Endothelial cell (in vitro differentiated cells): ENCODE measurements around the gene CAPZA1. TPM values are rescaled to one million over a fixed set of nuclear protein-coding genes. Genes with fewer than 3 reads are reported as not detected.

Experiments used
- DNase-seq: peaks from one replicate; pipeline ENCODE4 v3.0.0; 2021; ENCODE audit warnings: low spot score
- H3K27ac Mint-ChIP-seq: one replicate; pipeline ENCODE4 v1.8.0; 2021; ENCODE audit warnings: mixed read lengths, inconsistent platforms; ENCODE audit not compliant: unreplicated experiment
- H3K27me3 Mint-ChIP-seq: one replicate; pipeline ENCODE4 v1.8.0; 2021; ENCODE audit warnings: mild to moderate bottlenecking, moderate library complexity, mixed read lengths, inconsistent platforms; ENCODE audit not compliant: unreplicated experiment
- H3K36me3 Mint-ChIP-seq: one replicate; pipeline ENCODE4 v1.8.0; 2021; ENCODE audit warnings: mild to moderate bottlenecking, low read depth, mixed read lengths, inconsistent platforms; ENCODE audit not compliant: unreplicated experiment
- H3K4me1 Mint-ChIP-seq: one replicate; pipeline ENCODE4 v1.8.0; 2021; ENCODE audit warnings: mild to moderate bottlenecking, mixed read lengths, inconsistent platforms; ENCODE audit not compliant: unreplicated experiment
- H3K4me3 Mint-ChIP-seq: one replicate; pipeline ENCODE4 v1.8.0; 2021; ENCODE audit warnings: mild to moderate bottlenecking, mixed read lengths, inconsistent platforms; ENCODE audit not compliant: unreplicated experiment
- H3K9me3 Mint-ChIP-seq: one replicate; pipeline ENCODE4 v1.8.0; 2021; ENCODE audit warnings: mixed read lengths, inconsistent platforms; ENCODE audit not compliant: unreplicated experiment
- long read RNA-seq: library from polyadenylated mRNA; unstranded; transcript quantifications from one replicate; pipeline ENCODE4 v2.0.0, GENCODE V29; 2020; ENCODE audit not compliant: unreplicated experiment
- total RNA-seq: library from RNA; stranded (reverse); fragmentation: NEBNext Ultra II Directional; extraction: Animal tissue kit (Norgen Biotek cat#: 25700); gene quantifications from one replicate; pipeline ENCODE4 v1.2.1, GENCODE V29; 2021; ENCODE audit not compliant: unreplicated experiment
- TF ChIP-seq, protein P1 (sequence below): fragments of 200-600 bp; sonication (generic); IDR thresholded peaks from one replicate; pipeline ENCODE4 v1.5.0; 2021; ENCODE audit warnings: antibody characterized with exemption; ENCODE audit not compliant: unreplicated experiment

CAPZA1 gene
- 137 TPM for total RNA-seq
- long read RNA-seq, transcript CAPZA1-201 (10 exons, 3,020 nt), result major isoform, 49 of 64 reads
- long read RNA-seq, partial matches to known transcripts, result 0 of 64 reads
- long read RNA-seq, other reads (novel, unspliced or antisense), result 14 of 64 reads

DNA sequence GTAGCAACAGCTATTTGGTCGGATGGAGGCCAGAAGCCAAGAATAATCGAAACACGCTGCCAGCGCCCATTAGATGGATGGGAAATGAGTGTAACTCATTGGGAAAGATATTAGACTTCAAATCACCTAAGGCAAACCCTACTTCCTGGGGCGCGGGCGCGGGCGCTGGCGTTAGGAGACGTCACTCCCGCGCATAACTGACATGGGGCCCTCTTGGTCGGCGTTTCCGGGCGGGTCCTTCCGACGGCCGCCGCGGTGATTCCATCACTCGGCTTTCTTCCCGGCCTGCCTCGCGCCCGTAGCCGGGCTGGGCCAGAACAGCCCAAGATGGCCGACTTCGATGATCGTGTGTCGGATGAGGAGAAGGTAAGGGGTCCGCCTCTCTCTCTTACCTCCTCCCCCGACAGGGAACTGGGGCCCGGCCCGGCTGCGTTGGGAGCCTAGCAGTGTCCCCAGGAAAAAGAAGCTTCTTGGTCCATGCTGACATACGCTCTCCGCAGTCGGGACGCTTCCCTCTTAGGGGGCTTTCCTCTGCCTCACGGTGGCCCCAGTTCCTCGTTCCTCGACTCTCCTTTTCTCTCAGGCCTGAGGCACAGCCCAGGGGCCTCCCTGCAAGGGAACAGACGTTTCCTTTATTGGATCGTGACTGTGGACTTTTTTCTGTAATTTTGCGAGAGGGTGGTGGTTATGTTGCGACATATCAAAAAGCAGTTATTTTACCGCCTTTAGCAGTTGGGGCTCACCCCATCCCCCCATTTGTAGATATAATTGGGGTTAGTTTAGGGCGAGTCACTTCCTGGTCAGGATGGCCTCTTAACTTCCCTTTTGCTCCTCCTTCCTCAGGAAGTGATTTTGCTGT is at the start of gene CAPZA1:
TSS of gene CAPZA1 (plus strand) at position 315 of the 859 bp plus-strand sequence. CDS start at position 328, 13 bp downstream.
- Mint-ChIP-seq H3K9me3 (no peaks in the 10 kb centered on the region), H3K4me1 (peaks cover 22% of the 10 kb centered on the region), H3K36me3 (no peaks in the 10 kb centered on the region), H3K27ac (peak within 1 kb of the TSS; percentile 99), H3K4me3 (peak within 1 kb of the TSS; percentile 99), H3K27me3 (peaks cover 7% of the 10 kb centered on the region)
- TF ChIP-seq, protein P1, sequence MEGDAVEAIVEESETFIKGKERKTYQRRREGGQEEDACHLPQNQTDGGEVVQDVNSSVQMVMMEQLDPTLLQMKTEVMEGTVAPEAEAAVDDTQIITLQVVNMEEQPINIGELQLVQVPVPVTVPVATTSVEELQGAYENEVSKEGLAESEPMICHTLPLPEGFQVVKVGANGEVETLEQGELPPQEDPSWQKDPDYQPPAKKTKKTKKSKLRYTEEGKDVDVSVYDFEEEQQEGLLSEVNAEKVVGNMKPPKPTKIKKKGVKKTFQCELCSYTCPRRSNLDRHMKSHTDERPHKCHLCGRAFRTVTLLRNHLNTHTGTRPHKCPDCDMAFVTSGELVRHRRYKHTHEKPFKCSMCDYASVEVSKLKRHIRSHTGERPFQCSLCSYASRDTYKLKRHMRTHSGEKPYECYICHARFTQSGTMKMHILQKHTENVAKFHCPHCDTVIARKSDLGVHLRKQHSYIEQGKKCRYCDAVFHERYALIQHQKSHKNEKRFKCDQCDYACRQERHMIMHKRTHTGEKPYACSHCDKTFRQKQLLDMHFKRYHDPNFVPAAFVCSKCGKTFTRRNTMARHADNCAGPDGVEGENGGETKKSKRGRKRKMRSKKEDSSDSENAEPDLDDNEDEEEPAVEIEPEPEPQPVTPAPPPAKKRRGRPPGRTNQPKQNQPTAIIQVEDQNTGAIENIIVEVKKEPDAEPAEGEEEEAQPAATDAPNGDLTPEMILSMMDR, result no peak
- DNase-seq, result peak; percentile 89

DNA sequence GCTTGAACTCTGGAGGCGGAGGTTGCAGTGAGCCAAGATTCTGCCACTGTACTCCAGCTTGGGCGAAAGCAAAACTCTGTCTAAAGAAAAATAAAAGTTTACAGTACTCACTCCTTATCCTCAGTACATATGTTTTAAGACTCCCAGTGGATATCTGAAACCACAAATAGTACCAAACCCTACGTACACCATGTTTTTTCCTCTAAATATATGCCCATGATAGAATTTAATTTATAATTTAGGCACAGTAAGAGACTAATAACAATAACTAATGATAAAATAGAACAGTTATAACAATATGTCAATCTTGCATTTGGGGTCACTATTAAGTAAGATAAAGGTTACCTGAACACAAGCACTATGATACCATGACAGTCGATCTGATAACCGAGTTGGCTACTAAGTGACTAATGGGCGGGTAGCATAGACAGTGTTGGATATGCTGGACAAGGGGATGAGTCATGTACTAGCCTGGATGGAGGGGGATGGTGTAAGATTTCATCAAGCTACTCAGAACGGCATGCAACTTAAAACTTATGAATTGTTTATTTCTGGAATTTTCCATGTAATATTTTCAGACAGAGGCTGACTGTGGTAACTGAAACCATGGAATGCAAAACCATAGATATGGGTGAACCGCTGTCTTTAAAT is 44.4 kb upstream of the CAPZA1 start:
- DNase-seq, result no peak
- no peaks in the 10 kb centered on the region for H3K4me1 Mint-ChIP-seq
- no peak overlapping the region for H3K4me3 Mint-ChIP-seq
- TF ChIP-seq, protein P1, result no peak
- H3K27ac Mint-ChIP-seq, result no peak overlapping the region
- no peaks in the 10 kb centered on the region for H3K9me3 Mint-ChIP-seq
- no peaks in the 10 kb centered on the region for H3K27me3 Mint-ChIP-seq
- H3K36me3 Mint-ChIP-seq, result peaks cover 20% of the 10 kb centered on the region

DNA sequence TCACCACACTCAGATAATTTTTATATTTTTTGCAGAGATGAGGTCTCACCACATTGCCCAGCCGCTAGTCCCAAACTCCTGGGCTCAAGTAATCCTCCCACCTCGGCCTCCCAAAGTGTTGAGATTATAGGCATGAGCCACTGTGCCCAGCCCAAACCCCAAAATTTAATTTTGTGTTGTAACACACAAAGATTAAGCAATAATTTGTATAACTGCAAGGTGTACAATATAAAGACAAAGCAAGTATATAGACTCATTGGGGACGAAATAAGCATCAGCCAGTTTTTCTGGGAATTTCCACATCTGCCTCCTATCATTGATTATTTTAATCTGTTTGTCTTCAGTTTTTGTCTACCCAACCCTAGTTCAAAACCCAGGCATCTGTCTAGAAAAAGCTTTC is 43.4 kb upstream of the CAPZA1 start:
- H3K4me3 Mint-ChIP-seq, result no peak overlapping the region

DNA sequence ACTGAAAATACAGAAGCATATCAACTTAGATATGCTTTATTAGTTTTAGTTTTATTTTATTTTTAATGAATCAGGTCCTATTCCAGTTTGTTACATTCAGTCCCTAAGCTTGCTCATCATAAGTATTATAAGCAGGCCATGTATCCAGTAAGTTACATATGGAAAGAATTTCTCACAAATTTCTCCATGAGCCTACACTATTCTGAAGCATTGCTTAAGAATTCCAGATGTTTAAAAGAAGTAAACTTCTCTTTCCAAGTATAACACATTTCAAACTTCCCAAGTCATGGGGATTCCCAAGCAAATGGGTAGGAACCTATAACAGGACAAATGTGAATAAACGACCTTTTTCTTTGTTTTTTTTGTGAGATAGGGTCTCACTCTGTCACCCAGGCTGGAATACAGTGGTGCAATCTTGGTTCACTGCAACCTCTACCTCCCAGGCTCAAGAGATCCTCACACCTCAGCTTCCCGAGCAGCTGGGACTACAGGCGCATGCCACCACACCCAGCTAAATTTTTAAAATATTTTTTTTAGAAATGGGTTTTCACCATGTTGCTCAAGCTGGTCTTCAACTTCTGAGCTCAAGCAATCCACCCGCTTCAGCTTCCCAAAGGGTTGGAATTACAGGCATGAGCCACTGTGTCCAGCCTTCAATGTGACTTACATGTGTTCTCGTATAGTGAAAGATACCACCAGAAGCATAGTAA is 39.7 kb upstream of the CAPZA1 start:
- no peak overlapping the region for H3K27ac Mint-ChIP-seq
- H3K4me1 Mint-ChIP-seq, result no peaks in the 10 kb centered on the region
- no peak for DNase-seq
- H3K27me3 Mint-ChIP-seq, result no peaks in the 10 kb centered on the region
- no peak overlapping the region for H3K4me3 Mint-ChIP-seq
- TF ChIP-seq, protein P1, result no peak
- H3K36me3 Mint-ChIP-seq, result peaks cover 11% of the 10 kb centered on the region
- H3K9me3 Mint-ChIP-seq, result no peaks in the 10 kb centered on the region

More for the DNA sequence above, 43.4 kb upstream of the CAPZA1 start:
- Mint-ChIP-seq H3K4me1 (no peaks in the 10 kb centered on the region), H3K27me3 (no peaks in the 10 kb centered on the region), H3K27ac (no peak overlapping the region), H3K9me3 (no peaks in the 10 kb centered on the region), H3K36me3 (peaks cover 20% of the 10 kb centered on the region)
- DNase-seq, result no peak
- TF ChIP-seq, protein P1, result no peak
